HG02763 (cell line): ENCODE results near the gene NETO2.
"Not testable (repeated sequence)": the region's sequence is repeated elsewhere in the genome, so short reads cannot be mapped to it uniquely, and the experiment has no call there.

Source experiments
- ATAC-seq: cut with Tn5 transposase; IDR thresholded peaks from one replicate; pipeline ENCODE4 v1.9.1; 2021; ENCODE audit warnings: mild to moderate bottlenecking, moderate library complexity; ENCODE audit not compliant: unreplicated experiment

Gene NETO2, protein sequence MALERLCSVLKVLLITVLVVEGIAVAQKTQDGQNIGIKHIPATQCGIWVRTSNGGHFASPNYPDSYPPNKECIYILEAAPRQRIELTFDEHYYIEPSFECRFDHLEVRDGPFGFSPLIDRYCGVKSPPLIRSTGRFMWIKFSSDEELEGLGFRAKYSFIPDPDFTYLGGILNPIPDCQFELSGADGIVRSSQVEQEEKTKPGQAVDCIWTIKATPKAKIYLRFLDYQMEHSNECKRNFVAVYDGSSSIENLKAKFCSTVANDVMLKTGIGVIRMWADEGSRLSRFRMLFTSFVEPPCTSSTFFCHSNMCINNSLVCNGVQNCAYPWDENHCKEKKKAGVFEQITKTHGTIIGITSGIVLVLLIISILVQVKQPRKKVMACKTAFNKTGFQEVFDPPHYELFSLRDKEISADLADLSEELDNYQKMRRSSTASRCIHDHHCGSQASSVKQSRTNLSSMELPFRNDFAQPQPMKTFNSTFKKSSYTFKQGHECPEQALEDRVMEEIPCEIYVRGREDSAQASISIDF

GRCh38 chr16:47143677-47144558 lies at the start of gene NETO2:
Gene NETO2 (minus strand): TSS chr16:47143945. CDS start chr16:47143612, 333 bp downstream.
- ATAC-seq = peak; percentile 59

GRCh38 chr16:47182318-47182717 lies 38.6 kb upstream of the NETO2 start:
- no peak for ATAC-seq

DNA sequence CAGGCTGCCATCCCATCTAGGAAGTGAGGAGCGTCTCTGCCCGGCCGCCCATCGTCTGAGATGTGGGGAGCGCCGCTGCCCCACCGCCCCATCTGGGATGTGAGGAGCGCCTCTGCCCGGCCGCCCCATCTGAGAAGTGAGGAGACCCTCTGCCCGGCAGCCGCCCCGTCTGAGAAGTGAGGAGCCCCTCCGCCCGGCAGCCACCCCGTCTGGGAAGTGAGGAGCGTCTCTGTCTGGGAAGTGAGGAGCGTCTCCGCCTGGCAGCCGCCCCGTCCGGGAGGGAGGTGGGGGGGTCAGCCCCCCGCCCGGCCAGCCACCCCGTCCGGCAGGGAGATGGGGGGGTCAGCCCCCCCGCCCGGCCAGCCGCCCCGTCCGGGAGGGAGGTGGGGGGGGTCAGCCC lies 37.3 kb upstream of the NETO2 start:
- not testable (repeated sequence) for ATAC-seq

DNA sequence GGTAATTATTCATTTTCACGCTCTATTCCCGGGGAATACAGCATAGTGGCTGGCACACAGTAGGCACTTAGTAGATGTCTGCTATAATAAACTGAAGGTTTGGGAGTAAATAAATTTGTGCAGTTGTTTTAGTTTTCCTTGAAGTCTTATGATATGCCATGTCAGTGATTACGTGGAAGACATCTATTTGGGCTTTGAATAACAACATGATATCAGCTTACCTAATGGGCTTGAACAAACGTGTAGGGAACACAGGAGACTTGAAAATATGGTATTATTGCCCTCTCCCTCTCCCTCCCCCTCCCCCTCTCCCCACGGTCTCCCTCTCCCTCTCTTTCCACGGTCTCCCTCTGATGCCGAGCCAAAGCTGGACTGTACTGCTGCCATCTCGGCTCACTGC lies 36.3 kb upstream of the NETO2 start:
- ATAC-seq = no peak

- ATAC-seq = no peak
These were observed 31.4 kb upstream of the NETO2 start for GRCh38 chr16:47175152-47175551.

DNA sequence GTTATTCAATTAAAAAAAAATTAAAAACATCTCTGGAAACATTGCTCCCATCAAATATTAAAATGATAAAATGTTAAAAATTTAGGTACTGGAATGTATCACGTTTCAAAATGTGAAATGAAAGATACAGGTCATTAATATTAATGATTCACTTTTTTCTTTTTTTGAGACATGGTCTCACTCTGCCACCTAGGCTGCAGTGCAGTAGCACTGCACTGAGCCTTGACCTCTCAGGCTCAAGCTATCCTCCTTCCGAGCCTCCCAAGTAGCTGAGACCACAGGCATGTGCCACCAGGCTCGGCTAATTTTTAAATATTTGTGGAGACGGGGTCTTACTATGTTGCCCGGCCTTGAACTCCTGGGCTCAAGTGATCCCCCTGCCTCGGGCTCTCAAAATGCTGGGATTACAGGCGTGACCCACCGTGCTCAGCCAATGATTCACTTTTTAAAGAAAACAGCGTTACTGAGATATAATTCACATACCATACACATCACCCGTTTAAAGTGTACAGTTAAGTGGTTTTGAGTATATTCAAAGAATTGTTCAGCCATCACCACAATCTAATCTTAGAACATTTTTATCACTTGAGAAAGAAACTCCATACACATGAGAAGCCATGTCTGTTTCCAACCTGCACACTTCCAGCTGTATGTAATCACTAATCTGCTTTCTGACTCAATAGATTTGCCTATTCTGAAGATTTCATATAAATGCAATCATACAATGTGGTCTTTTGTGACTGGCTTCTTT lies 19.1 kb upstream of the NETO2 start:
- ATAC-seq = no peak

GRCh38 chr16:47161464-47161863 lies 17.7 kb upstream of the NETO2 start:
- ATAC-seq = no peak

DNA sequence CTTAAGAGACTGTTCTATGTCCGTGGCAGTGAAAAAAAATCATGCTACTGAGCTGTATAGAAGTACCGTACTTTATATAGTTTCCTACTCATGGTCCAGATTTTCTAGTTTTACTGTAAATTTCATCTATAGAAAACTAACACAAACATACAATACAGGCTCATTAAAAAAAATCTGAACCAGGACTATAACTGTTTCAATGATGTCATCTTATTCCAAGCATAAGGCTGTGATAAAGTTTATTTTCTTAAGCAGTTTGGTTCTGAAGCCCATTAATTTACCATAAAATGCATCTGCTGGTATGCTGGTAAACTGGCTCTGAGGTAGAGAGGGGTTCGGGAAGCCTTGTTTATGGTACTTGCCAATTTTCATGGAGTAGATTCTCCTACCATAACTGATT lies 16.7 kb upstream of the NETO2 start:
- ATAC-seq = no peak

DNA sequence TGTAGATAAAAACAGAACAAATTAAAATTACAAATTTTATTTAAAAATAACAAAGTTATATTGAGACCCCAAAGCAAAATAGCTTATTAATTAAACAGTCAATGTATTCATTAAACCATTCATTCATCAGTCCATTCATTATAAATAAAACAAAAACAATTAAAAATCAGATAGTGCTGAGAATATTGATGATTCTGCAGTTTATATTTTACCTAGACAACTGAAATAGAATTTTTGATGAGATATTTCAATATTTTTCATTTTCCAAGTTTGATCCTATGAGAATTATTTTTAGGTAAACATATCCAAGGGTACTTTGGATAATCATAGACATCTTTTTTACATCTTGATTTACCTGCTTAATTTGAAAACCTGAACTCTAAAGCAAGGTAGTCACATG lies 15.2 kb upstream of the NETO2 start:
- no peak for ATAC-seq

DNA sequence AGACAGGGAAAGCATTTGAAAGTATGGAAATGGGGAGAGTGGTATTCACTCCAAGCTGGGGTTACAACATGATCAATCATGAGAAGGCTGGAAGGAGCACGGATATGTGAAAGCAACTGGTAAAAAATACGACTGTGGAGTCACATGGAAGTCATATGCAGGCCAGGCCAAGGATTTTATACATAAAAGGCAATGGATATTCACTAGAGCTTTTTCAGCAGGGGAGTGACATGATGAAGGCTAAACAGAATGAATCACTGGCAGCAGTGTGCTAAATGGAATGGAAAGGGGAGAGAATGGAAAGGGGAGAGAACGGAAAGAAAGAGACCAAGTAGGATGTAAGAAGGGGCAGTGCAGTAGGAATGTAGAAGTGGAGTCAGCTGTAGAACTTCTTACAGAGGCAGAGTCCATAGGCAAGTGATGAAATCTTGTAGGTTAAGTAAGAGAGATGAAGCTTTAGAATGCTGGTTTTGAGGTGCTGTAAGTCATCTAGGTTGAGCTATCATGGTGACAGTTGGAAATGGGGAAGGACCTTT lies 13.0 kb upstream of the NETO2 start:
- no peak for ATAC-seq

GRCh38 chr16:47152501-47152900 lies 8.8 kb upstream of the NETO2 start:
- ATAC-seq = not testable (repeated sequence)

DNA sequence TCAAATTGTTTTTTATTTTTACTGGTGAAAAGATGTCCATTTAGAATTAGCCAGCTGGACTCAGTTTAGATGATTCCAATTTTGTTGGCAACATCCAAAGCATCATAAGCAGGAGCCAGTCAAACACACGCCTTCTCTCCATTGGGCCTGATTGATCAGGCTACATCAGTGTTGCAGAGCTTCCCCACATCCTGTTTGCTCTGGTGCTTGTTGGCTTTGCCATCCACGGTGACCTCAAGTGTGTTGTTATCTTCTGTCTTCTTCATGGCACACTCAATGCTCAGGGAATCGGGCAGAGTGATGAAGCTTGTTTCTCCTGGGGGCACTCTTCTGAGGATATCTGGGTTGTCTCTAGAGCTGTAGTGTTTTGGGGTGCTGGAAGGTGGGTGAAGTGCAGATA lies 6.3 kb upstream of the NETO2 start:
- no peak for ATAC-seq

DNA sequence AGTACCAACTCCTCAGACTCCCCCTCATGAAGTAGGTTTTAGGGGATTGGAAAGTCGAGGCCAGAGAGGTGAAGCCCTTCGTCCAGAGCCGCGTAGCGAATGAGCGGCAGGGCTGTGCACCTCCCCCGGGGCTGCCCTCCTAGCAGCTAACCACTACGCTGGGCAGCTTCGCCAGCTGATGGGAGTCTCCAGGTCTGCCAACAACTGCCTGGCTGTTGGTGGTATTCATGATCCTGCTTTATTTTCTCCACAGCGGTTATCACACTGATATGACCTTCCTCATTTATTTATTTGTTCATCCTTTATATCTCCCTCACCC lies 773 bp upstream of the NETO2 start:
- ATAC-seq = no peak

DNA sequence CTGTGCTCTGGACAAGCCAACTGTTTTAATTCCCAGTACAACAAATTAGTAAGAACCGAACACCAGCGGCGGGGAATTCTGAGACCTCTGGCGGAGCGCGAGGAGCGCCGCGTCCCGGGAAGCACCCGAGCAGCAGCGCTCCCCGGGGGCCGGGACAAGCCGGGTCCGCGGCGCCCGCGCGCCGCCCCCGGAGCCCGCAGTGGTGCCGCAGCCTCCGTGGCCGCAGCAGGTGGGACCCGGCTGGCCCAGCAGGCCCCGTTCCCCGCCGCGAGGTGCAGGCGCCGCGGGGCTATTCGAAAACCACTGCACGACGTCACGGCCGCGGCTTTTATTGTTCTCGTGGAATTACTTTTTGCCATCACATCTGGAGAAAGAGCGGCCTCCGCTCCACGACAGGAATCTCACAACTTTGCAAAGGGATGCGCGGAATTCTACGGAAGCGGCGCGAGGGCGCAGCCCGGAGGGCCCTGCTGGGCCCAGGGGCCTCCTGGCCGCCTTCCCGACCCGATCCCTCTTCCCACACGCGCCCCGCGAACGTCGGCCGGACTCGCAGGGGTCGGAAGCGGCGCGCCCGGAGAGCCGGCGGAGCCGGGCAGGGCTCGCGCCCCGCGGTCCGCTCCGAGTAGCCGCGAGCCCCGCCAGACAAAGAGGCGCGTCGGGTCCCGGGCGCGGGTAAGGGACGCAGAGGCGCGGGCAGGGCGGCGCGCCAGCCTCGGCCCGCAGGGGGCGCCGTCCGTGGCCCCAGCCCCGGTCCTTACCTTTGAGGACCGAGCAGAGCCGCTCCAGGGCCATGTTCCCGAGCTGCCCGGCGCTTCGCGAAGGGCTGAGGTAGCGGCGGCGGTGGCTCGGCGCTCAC lies 696 bp downstream of the NETO2 start:
- ATAC-seq = peak; percentile 63

- ATAC-seq = no peak
These were observed 1.3 kb downstream of the NETO2 start for GRCh38 chr16:47142486-47142820.

DNA sequence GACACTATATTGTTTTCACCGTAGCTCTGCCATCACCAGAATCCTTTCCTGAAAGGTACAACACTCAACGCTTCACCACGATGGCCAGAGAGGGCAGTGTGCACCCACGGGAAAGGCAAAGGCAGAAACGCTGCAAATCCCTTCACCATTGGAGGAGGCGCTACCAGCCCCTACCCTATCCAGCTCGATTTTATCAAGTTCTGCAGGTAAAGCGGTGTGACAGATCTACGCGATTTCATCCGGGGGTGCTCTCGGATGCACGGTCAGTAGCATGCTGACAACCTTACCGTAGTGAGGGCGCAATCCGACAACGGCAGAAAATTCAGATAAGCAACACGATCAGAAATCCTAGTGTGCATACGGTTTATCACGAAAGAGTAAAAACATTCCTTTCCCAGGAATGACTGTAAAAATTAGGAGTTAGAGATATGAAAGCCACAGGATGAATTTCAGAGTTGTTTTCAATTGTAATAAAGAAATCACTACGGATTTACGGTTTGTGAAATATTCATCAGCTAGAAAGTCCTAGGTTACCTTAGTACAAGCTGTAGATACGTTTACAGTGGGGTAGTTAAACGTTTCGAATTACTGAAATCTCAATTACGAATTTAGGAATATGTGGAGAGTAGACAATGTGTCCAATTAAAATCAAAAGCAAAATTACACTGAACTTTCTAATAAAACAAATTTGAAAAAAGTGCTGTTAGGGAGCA lies 1.8 kb downstream of the NETO2 start:
- peak; percentile 48 for ATAC-seq

DNA sequence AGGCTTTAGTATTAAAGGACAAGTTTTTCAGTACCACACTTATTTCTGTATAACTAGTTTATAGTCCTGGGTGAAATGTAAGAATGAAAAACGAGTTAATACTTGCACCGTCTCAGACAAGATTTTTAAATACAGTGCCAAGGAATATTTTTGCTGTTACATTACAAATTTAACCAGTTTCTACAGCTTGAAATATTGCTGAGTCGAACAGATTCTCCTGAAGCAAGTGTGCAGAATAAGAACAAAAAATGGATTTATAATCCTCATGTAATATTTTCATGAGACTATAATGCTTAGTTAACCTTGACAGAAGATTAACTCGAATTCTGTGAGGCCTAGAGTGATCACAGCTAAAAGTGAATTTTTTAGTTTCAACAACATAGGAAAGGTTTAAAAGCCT lies 3.1 kb downstream of the NETO2 start:
- ATAC-seq = no peak

GRCh38 chr16:47139561-47140185 lies 4.1 kb downstream of the NETO2 start:
- no peak for ATAC-seq

- ATAC-seq = not testable (repeated sequence)
These were observed 5.8 kb downstream of the NETO2 start for GRCh38 chr16:47137925-47138324.
